ENCODE results near the gene CHST11.

GRCh38 chr12:104707194-104707593, 250.4 kb downstream of the CHST11 start:
- TF ChIP-seq CTCF (IDR thresholded peaks at IDR 0.05) = no peak
- TF ChIP-seq POLR2A (IDR thresholded peaks at IDR 0.05) = no peak

Data from breast epithelium (tissue), 3 donors.